CD4-positive, alpha-beta T cell treated with Interferon alpha-2 for 1 hour (primary cell): ENCODE measurements around the gene PDE4D.
"Not testable (repeated sequence)": the region's sequence is repeated elsewhere in the genome, so short reads cannot be mapped to it uniquely, and the experiment has no call there.

ENCODE experiments used
- DNase-seq, 2 donors: peaks; one replicate each; pipeline ENCODE4 v3.0.0-alpha.2; 2020 to 2022

The PDE4D gene

GRCh38 chr5:59458321-59458720, 435.2 kb downstream of the PDE4D start:
- DNase-seq, result no peak

GRCh38 chr5:59449905-59450644, 443.5 kb downstream of the PDE4D start:
- no peak for DNase-seq

- DNase-seq, result no peak
These were observed 447.2 kb downstream of the PDE4D start for GRCh38 chr5:59446356-59446755.

- no peak for DNase-seq
These were observed 447.8 kb downstream of the PDE4D start for GRCh38 chr5:59445741-59446140.

- no peak for DNase-seq
These were observed 454.2 kb downstream of the PDE4D start for GRCh38 chr5:59439303-59439702.

- no peak for DNase-seq
These were observed 456.4 kb downstream of the PDE4D start for GRCh38 chr5:59437176-59437575.

GRCh38 chr5:59436364-59437148, 457.0 kb downstream of the PDE4D start:
- DNase-seq, result no peak

- no peak for DNase-seq
These were observed 460.4 kb downstream of the PDE4D start for GRCh38 chr5:59433174-59433573.

GRCh38 chr5:59430066-59430685, 463.4 kb downstream of the PDE4D start:
- no peak for DNase-seq

- no peak for DNase-seq
These were observed 465.1 kb downstream of the PDE4D start for GRCh38 chr5:59428391-59428790.

GRCh38 chr5:59424515-59424914, 469.0 kb downstream of the PDE4D start:
- DNase-seq, result no peak

GRCh38 chr5:59423021-59423420, 470.5 kb downstream of the PDE4D start:
- no peak for DNase-seq

GRCh38 chr5:59421986-59422941, 471.3 kb downstream of the PDE4D start:
- DNase-seq, result no peak

GRCh38 chr5:59420596-59420995, 472.9 kb downstream of the PDE4D start:
- no peak for DNase-seq

GRCh38 chr5:59418808-59419207, 474.7 kb downstream of the PDE4D start:
- DNase-seq, result no peak

GRCh38 chr5:59416451-59416850, 477.1 kb downstream of the PDE4D start:
- no peak for DNase-seq

- no peak for DNase-seq
These were observed 477.5 kb downstream of the PDE4D start for GRCh38 chr5:59416026-59416425.

GRCh38 chr5:59412428-59412827, 481.1 kb downstream of the PDE4D start:
- DNase-seq, result no peak

- DNase-seq, result not testable (repeated sequence)
These were observed 484.5 kb downstream of the PDE4D start for GRCh38 chr5:59408997-59409396.

- DNase-seq, result no peak
These were observed 485.6 kb downstream of the PDE4D start for GRCh38 chr5:59407967-59408366.

GRCh38 chr5:59401637-59402036, 491.9 kb downstream of the PDE4D start:
- no peak for DNase-seq

- DNase-seq, result not testable (repeated sequence)
These were observed 498.6 kb downstream of the PDE4D start for GRCh38 chr5:59394956-59395355.
